Measurements from ENCODE around the gene GNB2. TPM values are rescaled to one million over a fixed set of nuclear protein-coding genes. Genes with fewer than 3 reads are reported as not detected.

Gene GNB2
- total and polyA plus RNA-seq, 2 of the 13 experiments (the other 11 are each of a cell fraction or from before 2014, with no cell fraction given), result 48.3 to 67.1 TPM

- peak; percentile 23; the same call in 1 of the 2 replicates for TF ChIP-seq FOXA3 (CRISPR knock-in tag; IDR thresholded peaks at IDR 0.05)
- TF ChIP-seq ZBTB10 (CRISPR knock-in tag; IDR thresholded peaks at IDR 0.05; ENCODE audit: borderline replicate concordance), result 0 out of 2 replicates have a peak, but pooled peaks have one; percentile 33
- no peak for TF ChIP-seq ZNF251 (CRISPR knock-in tag; IDR thresholded peaks at IDR 0.05)
- no peak for TF ChIP-seq AGO1 (IDR thresholded peaks at IDR 0.05; ENCODE audit: low read depth, low read length, poor library complexity, severe bottlenecking)
- no peak for TF ChIP-seq ZNF20 (CRISPR knock-in tag; IDR thresholded peaks at IDR 0.05)
- TF ChIP-seq PCBP2 (optimal IDR thresholded peaks at IDR 0.05; ENCODE audit: low read depth, low read length, poor library complexity, severe bottlenecking), result no peak
- 0 out of 2 replicates have a peak, but pooled peaks have one; percentile 16 for TF ChIP-seq PRDM10 (CRISPR knock-in tag; IDR thresholded peaks at IDR 0.05; ENCODE audit: low read depth)
- TF ChIP-seq ZMYM2 (CRISPR knock-in tag; IDR thresholded peaks at IDR 0.05), result peak; percentile 92
- no peak for TF ChIP-seq ZNF337 (CRISPR knock-in tag; IDR thresholded peaks at IDR 0.05; ENCODE audit: borderline replicate concordance, low read depth)
- TF ChIP-seq CBX1 (IDR thresholded peaks at IDR 0.05; ENCODE audit: low read depth), result no peak
- peak; percentile 44; the same call in 1 of the 2 replicates for TF ChIP-seq NAIF1 (CRISPR knock-in tag; IDR thresholded peaks at IDR 0.05; ENCODE audit: borderline replicate concordance)
- TF ChIP-seq ZNF619 (CRISPR knock-in tag; IDR thresholded peaks at IDR 0.05), result no peak; the same call in 1 of the 2 replicates
- no peak for TF ChIP-seq ZFP36 (IDR thresholded peaks at IDR 0.05; ENCODE audit: borderline replicate concordance, low read depth, low read length, partially characterized antibody)
- TF ChIP-seq MLX (CRISPR knock-in tag; IDR thresholded peaks at IDR 0.05), result 0 out of 2 replicates have a peak, but pooled peaks have one; percentile 23
- no peak for TF ChIP-seq ZNF746 (CRISPR knock-in tag; IDR thresholded peaks at IDR 0.05)
- TF ChIP-seq RXRA (CRISPR knock-in tag; IDR thresholded peaks at IDR 0.05), result peak; percentile 86
- TF ChIP-seq NCOA2 (CRISPR knock-in tag; IDR thresholded peaks at IDR 0.05), result peak; percentile 50; the same call in 1 of the 2 replicates
- peak in 1 of 2 experiments; percentile 63; a peak in 2 of 4 replicates for TF ChIP-seq NR2F1 (CRISPR knock-in tag; IDR thresholded peaks at IDR 0.05)
- peak; percentile 27; the same call in 1 of the 2 replicates for TF ChIP-seq ZMYM4 (CRISPR knock-in tag; IDR thresholded peaks at IDR 0.05)
- no peak for TF ChIP-seq KLF9 (CRISPR knock-in tag; IDR thresholded peaks at IDR 0.05; ENCODE audit: low read depth)
Observed at GRCh38 chr7:100719523-100720278, 46.2 kb downstream of the GNB2 start (continued).
